HCT116 (cell line): ENCODE measurements around the gene BTBD10. TPM values are rescaled to one million over a fixed set of nuclear protein-coding genes. Genes with fewer than 3 reads are reported as not detected.

ENCODE experiments used
- ATAC-seq: fragments of 200-7000 bp; cut with Tn5 transposase; 2 replicates; pipeline ENCODE4 v1.9.1; 2020; ENCODE audit warnings: mild to moderate bottlenecking, moderate library complexity
- BruUV-seq: library from RNA; stranded (reverse); fragments of 400-500 nt; replicated peaks from 2 replicates; lab custom pipeline; 2021; lab: Mats Ljungman, UMichigan
- CTCF ChIA-PET: fragments of 300-600 bp; sonication (Branson Sonifier 250); formaldehyde crosslinking; loops from one replicate; lab custom pipeline; 2021; ENCODE audit warnings: antibody characterized with exemption; lab: Charles Lee
- POLR2A ChIA-PET: fragments of 300-600, 350-600 bp; sonication (Branson Sonifier 250); formaldehyde crosslinking; loops from one replicate; lab custom pipeline; 2021; ENCODE audit warnings: antibody characterized with exemption; lab: Charles Lee
- RAD21 ChIA-PET, 2 experiments: fragments of 300-600 bp; sonication (Branson Sonifier 250); formaldehyde crosslinking; loops; one replicate each; lab custom pipeline; 2023; ENCODE audit warnings: low total read pairs in 2 of 2; ENCODE audit not compliant: uncharacterized antibody in 2 of 2, unreplicated experiment in 2 of 2, low non-redundant PET in 1 of 2; lab: Charles Lee
- DNase-seq: peaks from one replicate; pipeline ENCODE4 v3.0.0-alpha.2; 2010; ENCODE audit warnings: low read depth, low spot score
- H2AFZ ChIP-seq: fragments of 200-600 bp; shearing (Covaris generic), sonication (generic); 2 replicates; pipeline ENCODE4 v1.6.1; 2017; ENCODE audit warnings: low read depth, mixed run types, mixed read lengths, antibody characterized with exemption, low read length; ENCODE audit not compliant: poor library complexity, severe bottlenecking
- H3K27ac ChIP-seq: 2 replicates; pipeline ENCODE4 v1.5.1; 2012; ENCODE audit warnings: low read depth, low read length
- H3K27me3 ChIP-seq: fragments of 200-600 bp; sonication (generic); 2 replicates; pipeline ENCODE4 v1.6.1; 2016; ENCODE audit warnings: mixed run types, low read length, mixed read lengths; ENCODE audit not compliant: insufficient read depth
- H3K36me3 ChIP-seq, 2 experiments: fragments of 200-500 bp in 1 of 2; fragments of 200-600 bp in 1 of 2; sonication (Bioruptor generic) in 1 of 2; sonication (generic) in 1 of 2; 2 replicates each; pipeline versions ENCODE4 v1.5.1 to v1.6.1; 2014 to 2016; ENCODE audit warnings: low read length in 2 of 2, inconsistent platforms in 1 of 2, mixed read lengths in 1 of 2, mixed run types in 1 of 2; ENCODE audit not compliant: insufficient read depth in 2 of 2, control insufficient read depth in 1 of 2
- H3K4me1 ChIP-seq, 2 experiments: fragments of 200-600 bp in 1 of 2; sonication (generic) in 1 of 2; 2 replicates each; pipeline versions ENCODE4 v1.5.1 to v1.6.1; 2012 to 2017; ENCODE audit warnings: low read length in 2 of 2, inconsistent platforms in 1 of 2, mild to moderate bottlenecking in 1 of 2, mixed read lengths in 1 of 2, mixed run types in 1 of 2, moderate library complexity in 1 of 2; ENCODE audit not compliant: insufficient read depth in 2 of 2, control insufficient read depth in 1 of 2
- H3K4me2 ChIP-seq: fragments of 200-600 bp; sonication (generic); 2 replicates; pipeline ENCODE4 v1.6.1; 2017; ENCODE audit warnings: mixed run types, low read length, mixed read lengths
- H3K4me3 ChIP-seq, 2 experiments: fragments of 200-600 bp in 1 of 2; sonication (generic) in 1 of 2; replicated peaks in 1 of 2; 2 replicates each; pipeline ENCODE4 v1.5.1; 2011 to 2016; ENCODE audit warnings: low read length in 2 of 2, control low read depth in 1 of 2, low read depth in 1 of 2, mild to moderate bottlenecking in 1 of 2, mixed read lengths in 1 of 2, mixed run types in 1 of 2
- H3K79me2 ChIP-seq: fragments of 200-600 bp; sonication (generic); 2 replicates; pipeline ENCODE4 v1.6.1; 2017; ENCODE audit warnings: mild to moderate bottlenecking, mixed run types, low read length, moderate library complexity, mixed read lengths; ENCODE audit not compliant: insufficient read depth
- H3K9ac ChIP-seq: fragments of 200-600 bp; sonication (generic); 2 replicates; pipeline ENCODE4 v1.6.1; 2016; ENCODE audit warnings: low read length, mixed read lengths
- H3K9me2 ChIP-seq: fragments of 200-600 bp; sonication (generic), shearing (Covaris generic); 2 replicates; pipeline ENCODE4 v1.6.1; 2017; ENCODE audit warnings: mixed run types, mild to moderate bottlenecking, moderate library complexity; ENCODE audit not compliant: insufficient read depth
- H3K9me3 ChIP-seq, 2 experiments: fragments of 200-500 bp in 1 of 2; fragments of 200-600 bp in 1 of 2; sonication (Bioruptor generic) in 1 of 2; sonication (generic) in 1 of 2; 2 replicates each; pipeline ENCODE4 v1.6.1; 2014 to 2017; ENCODE audit warnings: low read length in 2 of 2, mixed read lengths in 2 of 2, inconsistent platforms in 1 of 2, low read depth in 1 of 2, mild to moderate bottlenecking in 1 of 2, mixed run types in 1 of 2, moderate library complexity in 1 of 2; ENCODE audit not compliant: control insufficient read depth in 1 of 2, insufficient read depth in 1 of 2
- H4K20me1 ChIP-seq: fragments of 200-600 bp; sonication (generic), shearing (Covaris generic); 2 replicates; pipeline ENCODE4 v1.6.1; 2017; ENCODE audit warnings: mixed run types, mild to moderate bottlenecking, moderate library complexity; ENCODE audit not compliant: insufficient read depth
- ATF3 ChIP-seq: IDR thresholded peaks from 2 replicates; pipeline ENCODE4 v1.6.1; 2012
- EGR1 ChIP-seq: IDR thresholded peaks from 2 replicates; pipeline ENCODE4 v1.6.1; 2012; ENCODE audit warnings: low read depth
- ELF1 ChIP-seq: IDR thresholded peaks from 2 replicates; pipeline ENCODE4 v1.6.1; 2012; ENCODE audit warnings: low read depth, borderline replicate concordance
- EZH2 ChIP-seq: fragments of 200-600 bp; sonication (generic); IDR thresholded peaks from 2 replicates; pipeline ENCODE4 v1.6.1; 2017; ENCODE audit warnings: antibody characterized with exemption, mixed run types
- FOSL1 ChIP-seq: IDR thresholded peaks from 2 replicates; pipeline ENCODE4 v1.6.1; 2012; ENCODE audit warnings: low read depth
- POLR2AphosphoS5 ChIP-seq: IDR thresholded peaks from 2 replicates; pipeline ENCODE4 v1.6.1; 2011; ENCODE audit warnings: mild to moderate bottlenecking, low read depth, low read length, moderate library complexity
- SIN3A ChIP-seq: IDR thresholded peaks from 2 replicates; pipeline ENCODE4 v1.6.1; 2012; ENCODE audit warnings: low read depth
- SP1 ChIP-seq: IDR thresholded peaks from 2 replicates; pipeline ENCODE4 v1.6.1; 2012; ENCODE audit warnings: low read depth
- SRF ChIP-seq: IDR thresholded peaks from 2 replicates; pipeline ENCODE4 v1.6.1; 2012; ENCODE audit warnings: low read depth
- TCF7L2 ChIP-seq: IDR thresholded peaks from 2 replicates; pipeline ENCODE4 v1.7.0; 2011; ENCODE audit warnings: borderline replicate concordance, inconsistent platforms; ENCODE audit not compliant: insufficient read depth, insufficient read length; ENCODE audit errors: extremely low read depth
- ZNF274 ChIP-seq: fragments of 200-500 bp; sonication (Bioruptor generic); IDR thresholded peaks from 2 replicates; pipeline ENCODE4 v1.6.1; 2014; ENCODE audit warnings: mild to moderate bottlenecking, low read depth, low read length, inconsistent platforms
- intact Hi-C: fragments of 100-400 bp; cut with micrococcal nuclease; formaldehyde crosslinking; loops from 2 replicates; pipeline ENCODE4 v1.10.0; 2022
- total RNA-seq: library from RNA; stranded (reverse); gene quantifications from one replicate; pipeline ENCODE4 v1.2.1, GENCODE V29; 2021; ENCODE audit not compliant: unreplicated experiment
- TF ChIP-seq, protein P1 (sequence below): IDR thresholded peaks from 2 replicates; pipeline ENCODE4 v1.6.1; 2012; ENCODE audit warnings: low read depth

The BTBD10 gene
- total RNA-seq, 1 experiment from 2014 or later, result 17.0 TPM

DNA sequence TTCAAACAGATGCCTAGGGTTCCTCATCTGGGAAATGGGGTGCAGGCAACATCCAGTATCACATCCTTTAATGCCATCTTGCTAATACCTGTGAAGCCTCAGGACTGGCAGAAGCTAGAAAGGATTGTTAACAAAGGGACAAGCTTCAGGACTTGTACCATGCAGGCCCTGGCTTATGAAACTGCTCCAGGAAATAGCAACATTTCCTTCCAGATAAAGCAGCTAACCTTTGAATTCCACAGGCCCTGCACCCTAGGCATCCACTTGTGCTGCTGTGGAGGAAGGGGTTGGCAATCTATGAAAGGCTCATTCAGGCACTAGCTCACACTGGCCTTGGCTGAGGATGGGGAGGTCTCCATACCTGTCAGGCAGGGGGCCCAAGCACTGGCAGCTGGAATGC is 87.2 kb downstream of the BTBD10 start:
- ATAC-seq (no peak), DNase-seq (no peak)
- intact Hi-C loops, result no loop called here
- no peak overlapping the region for H2AFZ ChIP-seq
- H3K4me3 ChIP-seq, result no peak overlapping the region
- no peaks in the 10 kb centered on the region for H3K27me3 ChIP-seq
- ChIA-PET CTCF (interaction anchor here (1.1 to 2.9 kb wide), 3 partner anchors 10 to 165 kb away, joined by 3 to 6 read pairs (median 3); no protein-coding TSS in a partner anchor), RAD21 (no interaction called here), POLR2A (no interaction called here)
- BruUV-seq, result no TSS peak
- no peak overlapping the region for H3K4me2 ChIP-seq
- TF ChIP-seq EGR1 (no peak), SRF (no peak), FOSL1 (no peak), SIN3A (no peak), EZH2 (no peak), ELF1 (no peak), POLR2AphosphoS5 (no peak), ATF3 (no peak), TCF7L2 (no peak), SP1 (no peak), ZNF274 (no peak)
- TF ChIP-seq, protein P1, sequence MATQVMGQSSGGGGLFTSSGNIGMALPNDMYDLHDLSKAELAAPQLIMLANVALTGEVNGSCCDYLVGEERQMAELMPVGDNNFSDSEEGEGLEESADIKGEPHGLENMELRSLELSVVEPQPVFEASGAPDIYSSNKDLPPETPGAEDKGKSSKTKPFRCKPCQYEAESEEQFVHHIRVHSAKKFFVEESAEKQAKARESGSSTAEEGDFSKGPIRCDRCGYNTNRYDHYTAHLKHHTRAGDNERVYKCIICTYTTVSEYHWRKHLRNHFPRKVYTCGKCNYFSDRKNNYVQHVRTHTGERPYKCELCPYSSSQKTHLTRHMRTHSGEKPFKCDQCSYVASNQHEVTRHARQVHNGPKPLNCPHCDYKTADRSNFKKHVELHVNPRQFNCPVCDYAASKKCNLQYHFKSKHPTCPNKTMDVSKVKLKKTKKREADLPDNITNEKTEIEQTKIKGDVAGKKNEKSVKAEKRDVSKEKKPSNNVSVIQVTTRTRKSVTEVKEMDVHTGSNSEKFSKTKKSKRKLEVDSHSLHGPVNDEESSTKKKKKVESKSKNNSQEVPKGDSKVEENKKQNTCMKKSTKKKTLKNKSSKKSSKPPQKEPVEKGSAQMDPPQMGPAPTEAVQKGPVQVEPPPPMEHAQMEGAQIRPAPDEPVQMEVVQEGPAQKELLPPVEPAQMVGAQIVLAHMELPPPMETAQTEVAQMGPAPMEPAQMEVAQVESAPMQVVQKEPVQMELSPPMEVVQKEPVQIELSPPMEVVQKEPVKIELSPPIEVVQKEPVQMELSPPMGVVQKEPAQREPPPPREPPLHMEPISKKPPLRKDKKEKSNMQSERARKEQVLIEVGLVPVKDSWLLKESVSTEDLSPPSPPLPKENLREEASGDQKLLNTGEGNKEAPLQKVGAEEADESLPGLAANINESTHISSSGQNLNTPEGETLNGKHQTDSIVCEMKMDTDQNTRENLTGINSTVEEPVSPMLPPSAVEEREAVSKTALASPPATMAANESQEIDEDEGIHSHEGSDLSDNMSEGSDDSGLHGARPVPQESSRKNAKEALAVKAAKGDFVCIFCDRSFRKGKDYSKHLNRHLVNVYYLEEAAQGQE, result no peak
- no peaks in the 10 kb centered on the region for H4K20me1 ChIP-seq
- H3K9ac ChIP-seq, result no peak overlapping the region
- H3K9me3 ChIP-seq, result no peaks in the 10 kb centered on the region
- no peaks in the 10 kb centered on the region for H3K79me2 ChIP-seq
- peaks cover 4 to 7% of the 10 kb centered on the region in 2 experiments; a peak in 2 of 4 replicates for H3K36me3 ChIP-seq
- no peak overlapping the region for H3K27ac ChIP-seq
- no peaks in the 10 kb centered on the region for H3K9me2 ChIP-seq
- no peaks in the 10 kb centered on the region for H3K4me1 ChIP-seq
